IMR-90 (cell line): ENCODE measurements around the gene GJA4. TPM values are rescaled to one million over a fixed set of nuclear protein-coding genes. Genes with fewer than 3 reads are reported as not detected.

Experiments used
- ATAC-seq: fragments of 200-7000 bp; cut with Tn5 transposase; 2 replicates; pipeline ENCODE4 v1.9.1; 2020; ENCODE audit warnings: low read depth, mild to moderate bottlenecking, moderate library complexity
- BruUV-seq: library from RNA; stranded (reverse); fragments of 400-500 nt; replicated peaks from 2 replicates; lab custom pipeline; 2021; lab: Mats Ljungman, UMichigan
- CTCF ChIA-PET: fragments of 300-600 bp; formaldehyde crosslinking; extraction: SDS; loops from one replicate; lab custom pipeline; 2021; ENCODE audit warnings: antibody characterized with exemption; lab: Yijun Ruan, JAX
- POLR2A ChIA-PET: fragments of 300-600 bp; sonication (Branson Sonifier 250); formaldehyde crosslinking; loops from one replicate; lab custom pipeline; 2022; ENCODE audit warnings: antibody characterized with exemption; ENCODE audit not compliant: unreplicated experiment; lab: Charles Lee
- DNase-seq: peaks from one replicate; pipeline ENCODE4 v3.0.0; 2013
- H2AFZ ChIP-seq: replicated peaks from 2 replicates; pipeline ENCODE3; 2013; ENCODE audit warnings: low read length, mild to moderate bottlenecking; ENCODE audit not compliant: poor library complexity
- H2AK5ac ChIP-seq: 2 replicates; pipeline ENCODE4 v1.6.1; 2013; ENCODE audit warnings: low read depth, low read length, inconsistent platforms
- H2AK9ac ChIP-seq: replicated peaks from 2 replicates; pipeline ENCODE3; 2013; ENCODE audit warnings: mild to moderate bottlenecking, low read depth, low read length, moderate library complexity; ENCODE audit not compliant: poor library complexity
- H2BK120ac ChIP-seq: 2 replicates; pipeline ENCODE4 v1.6.1; 2013; ENCODE audit warnings: low read depth, low read length, inconsistent platforms
- H2BK15ac ChIP-seq: 3 replicates; pipeline ENCODE4 v1.6.1; 2013; ENCODE audit warnings: low read depth, low read length, inconsistent platforms
- H2BK20ac ChIP-seq: 2 replicates; pipeline ENCODE4 v1.6.1; 2013; ENCODE audit warnings: low read depth, mild to moderate bottlenecking, inconsistent platforms, low read length, moderate library complexity
- H2BK5ac ChIP-seq: 2 replicates; pipeline ENCODE4 v1.6.1; 2013; ENCODE audit warnings: mild to moderate bottlenecking, low read depth, low read length, inconsistent platforms; ENCODE audit not compliant: poor library complexity, severe bottlenecking
- H3K14ac ChIP-seq: replicated peaks from 2 replicates; pipeline ENCODE4 v1.6.1; 2013; ENCODE audit warnings: low read depth, low read length, inconsistent platforms
- H3K18ac ChIP-seq: 2 replicates; pipeline ENCODE4 v1.6.1; 2013; ENCODE audit warnings: low read depth, low read length, control low read depth
- H3K23ac ChIP-seq: 2 replicates; pipeline ENCODE4 v1.6.1; 2013; ENCODE audit warnings: low read depth, low read length, inconsistent platforms
- H3K27ac ChIP-seq: 2 replicates; pipeline ENCODE4 v1.5.1; 2013; ENCODE audit warnings: mild to moderate bottlenecking, control low read depth, low read length; ENCODE audit not compliant: insufficient read depth
- H3K27me3 ChIP-seq: 2 replicates; pipeline ENCODE4 v1.6.1; 2013; ENCODE audit warnings: low read length; ENCODE audit not compliant: control insufficient read depth, insufficient read depth
- H3K36me3 ChIP-seq: 2 replicates; pipeline ENCODE4 v1.6.1; 2013; ENCODE audit warnings: low read length, mixed read lengths; ENCODE audit not compliant: control insufficient read depth, insufficient read depth
- H3K4ac ChIP-seq: 2 replicates; pipeline ENCODE4 v1.6.1; 2013; ENCODE audit warnings: low read depth, low read length, inconsistent platforms
- H3K4me1 ChIP-seq: 2 replicates; pipeline ENCODE4 v1.6.1; 2013; ENCODE audit warnings: low read length, mixed read lengths; ENCODE audit not compliant: control insufficient read depth, insufficient read depth
- H3K4me2 ChIP-seq: 2 replicates; pipeline ENCODE4 v1.6.1; 2013; ENCODE audit warnings: low read depth, mild to moderate bottlenecking, control low read depth, low read length, moderate library complexity
- H3K4me3 ChIP-seq: 2 replicates; pipeline ENCODE4 v1.5.1; 2013; ENCODE audit warnings: low read depth, mild to moderate bottlenecking, control low read depth, low read length, moderate library complexity; ENCODE audit not compliant: insufficient read depth
- H3K56ac ChIP-seq: 2 replicates; pipeline ENCODE4 v1.6.1; 2013; ENCODE audit warnings: low read length, inconsistent platforms; ENCODE audit not compliant: insufficient read depth; ENCODE audit errors: extremely low read depth
- H3K79me1 ChIP-seq, 2 experiments: 2 replicates each; pipeline ENCODE4 v1.6.1; 2013; ENCODE audit warnings: low read length in 2 of 2, inconsistent platforms in 1 of 2, low read depth in 1 of 2
- H3K9ac ChIP-seq: 2 replicates; pipeline ENCODE4 v1.6.1; 2013; ENCODE audit warnings: low read depth, low read length, control low read depth
- H3K9me1 ChIP-seq: 2 replicates; pipeline ENCODE4 v1.6.1; 2013; ENCODE audit warnings: low read length, inconsistent platforms; ENCODE audit not compliant: insufficient read depth
- H3K9me3 ChIP-seq: 2 replicates; pipeline ENCODE4 v1.6.1; 2013; ENCODE audit warnings: low read length; ENCODE audit not compliant: control insufficient read depth, insufficient read depth
- H4K20me1 ChIP-seq: 2 replicates; pipeline ENCODE4 v1.6.1; 2013; ENCODE audit warnings: low read length, inconsistent platforms; ENCODE audit not compliant: insufficient read depth
- H4K5ac ChIP-seq: 2 replicates; pipeline ENCODE4 v1.6.1; 2013; ENCODE audit warnings: mild to moderate bottlenecking, low read depth, low read length, control low read depth
- H4K8ac ChIP-seq, 2 experiments: 2 replicates each; pipeline ENCODE4 v1.6.1; 2013; ENCODE audit warnings: low read depth in 2 of 2, low read length in 2 of 2, control low read depth in 1 of 2, inconsistent platforms in 1 of 2
- H4K91ac ChIP-seq: 2 replicates; pipeline ENCODE4 v1.6.1; 2013; ENCODE audit warnings: low read depth, low read length, inconsistent platforms; ENCODE audit not compliant: insufficient read depth
- BHLHE40 ChIP-seq: fragments of 150-350 bp; IDR thresholded peaks from 2 replicates; pipeline ENCODE4 v1.6.1; 2016; ENCODE audit warnings: mild to moderate bottlenecking, low read depth, low read length
- CEBPB ChIP-seq: IDR thresholded peaks from 2 replicates; pipeline ENCODE4 v1.6.1; 2012; ENCODE audit warnings: low read depth, low read length, improper control_type of control experiment
- CHD1 ChIP-seq: IDR thresholded peaks from 2 replicates; pipeline ENCODE4 v1.6.1; 2012; ENCODE audit warnings: low read depth, low read length, improper control_type of control experiment
- FOS ChIP-seq: fragments of 150-350 bp; IDR thresholded peaks from 2 replicates; pipeline ENCODE4 v1.6.1; 2016; ENCODE audit warnings: low read depth, low read length
- MAFK ChIP-seq: IDR thresholded peaks from 2 replicates; pipeline ENCODE4 v1.6.1; 2012; ENCODE audit warnings: low read depth, low read length, improper control_type of control experiment
- MAZ ChIP-seq: IDR thresholded peaks from 2 replicates; pipeline ENCODE4 v1.6.1; 2012; ENCODE audit warnings: low read depth, mild to moderate bottlenecking, low read length, improper control_type of control experiment, moderate library complexity, borderline replicate concordance
- NFE2L2 ChIP-seq: fragments of 150-350 bp; IDR thresholded peaks from 2 replicates; pipeline ENCODE4 v1.6.1; 2016; ENCODE audit warnings: low read depth, mild to moderate bottlenecking, low read length
- POLR2A ChIP-seq: IDR thresholded peaks from 2 replicates; pipeline ENCODE4 v1.6.1; 2012; ENCODE audit warnings: mild to moderate bottlenecking, low read depth, low read length
- RAD21 ChIP-seq: IDR thresholded peaks from 2 replicates; pipeline ENCODE4 v1.6.1; 2012; ENCODE audit warnings: low read length, improper control_type of control experiment
- RCOR1 ChIP-seq: IDR thresholded peaks from 2 replicates; pipeline ENCODE4 v1.6.1; 2012; ENCODE audit warnings: mild to moderate bottlenecking, low read length, improper control_type of control experiment; ENCODE audit not compliant: insufficient replicate concordance
- RFX5 ChIP-seq: IDR thresholded peaks from 2 replicates; pipeline ENCODE4 v1.8.0; 2012; ENCODE audit warnings: low read depth, mild to moderate bottlenecking, low read length, moderate library complexity
- SMC3 ChIP-seq: fragments of 150-350 bp; IDR thresholded peaks from 2 replicates; pipeline ENCODE4 v1.6.1; 2016; ENCODE audit warnings: low read depth, mild to moderate bottlenecking, antibody characterized with exemption, low read length, moderate library complexity
- WGBS, 2 experiments: methylation state at CpG; one replicate each; pipeline versions ENCODE4 v1.1.5 to v1.1.7; 2013; ENCODE audit warnings: missing lambda C conversion rate in 2 of 2; ENCODE audit not compliant: insufficient read length in 1 of 2; ENCODE audit errors: extremely low coverage in 2 of 2; 5-methylcytosine and 5-hydroxymethylcytosine counted together
- dilution Hi-C: fragments of 300-500 bp; cut with HindIII; formaldehyde crosslinking; loops from one replicate; pipeline ENCODE4 v1.14.3; 2018; ENCODE audit warnings: low sequenced_read_pairs; ENCODE audit not compliant: unreplicated experiment
- in situ Hi-C: fragments of 300-500 bp; cut with MboI; formaldehyde crosslinking; loops from 3 replicates; pipeline ENCODE4 v1.14.3; 2019; ENCODE audit warnings: low sequenced_read_pairs, inconsistent platforms, mixed read lengths
- intact Hi-C: fragments of 100-400 bp; cut with micrococcal nuclease; formaldehyde crosslinking; loops from 2 replicates; pipeline ENCODE4 v1.10.0; 2022
- polyA plus RNA-seq, 3 experiments: library from polyadenylated mRNA; depleted of rRNA; stranded (reverse); fragments of >200 nt; gene quantifications; 2 replicates each; pipeline ENCODE4 v1.2.3, GENCODE V29; 2012; ENCODE audit warnings: low replicate concordance in 1 of 3
- total RNA-seq: library from RNA; depleted of rRNA; stranded (reverse); fragments of >200 nt; gene quantifications from 2 replicates; pipeline ENCODE4 v1.2.3, GENCODE V29; 2012
- TF ChIP-seq, protein P1 (sequence below): conservative IDR thresholded peaks from 2 replicates; pipeline ENCODE4 v1.5.1; 2012; ENCODE audit warnings: mild to moderate bottlenecking, low read depth, low read length, improper control_type of control experiment
- TF ChIP-seq, protein P2 (sequence below): fragments of 150-350 bp; IDR thresholded peaks from 2 replicates; pipeline ENCODE4 v1.6.1; 2016; ENCODE audit warnings: low read depth, mild to moderate bottlenecking, low read length, moderate library complexity, borderline replicate concordance
- TF ChIP-seq, protein P3 (sequence below): fragments of 150-350 bp; IDR thresholded peaks from 2 replicates; pipeline ENCODE4 v1.6.1; 2017; ENCODE audit warnings: mild to moderate bottlenecking, antibody characterized with exemption, low read length, low read depth

Gene GJA4
- total and polyA plus RNA-seq, 2 of the 4 experiments (the other 2 are of a cell fraction): not detected

DNA sequence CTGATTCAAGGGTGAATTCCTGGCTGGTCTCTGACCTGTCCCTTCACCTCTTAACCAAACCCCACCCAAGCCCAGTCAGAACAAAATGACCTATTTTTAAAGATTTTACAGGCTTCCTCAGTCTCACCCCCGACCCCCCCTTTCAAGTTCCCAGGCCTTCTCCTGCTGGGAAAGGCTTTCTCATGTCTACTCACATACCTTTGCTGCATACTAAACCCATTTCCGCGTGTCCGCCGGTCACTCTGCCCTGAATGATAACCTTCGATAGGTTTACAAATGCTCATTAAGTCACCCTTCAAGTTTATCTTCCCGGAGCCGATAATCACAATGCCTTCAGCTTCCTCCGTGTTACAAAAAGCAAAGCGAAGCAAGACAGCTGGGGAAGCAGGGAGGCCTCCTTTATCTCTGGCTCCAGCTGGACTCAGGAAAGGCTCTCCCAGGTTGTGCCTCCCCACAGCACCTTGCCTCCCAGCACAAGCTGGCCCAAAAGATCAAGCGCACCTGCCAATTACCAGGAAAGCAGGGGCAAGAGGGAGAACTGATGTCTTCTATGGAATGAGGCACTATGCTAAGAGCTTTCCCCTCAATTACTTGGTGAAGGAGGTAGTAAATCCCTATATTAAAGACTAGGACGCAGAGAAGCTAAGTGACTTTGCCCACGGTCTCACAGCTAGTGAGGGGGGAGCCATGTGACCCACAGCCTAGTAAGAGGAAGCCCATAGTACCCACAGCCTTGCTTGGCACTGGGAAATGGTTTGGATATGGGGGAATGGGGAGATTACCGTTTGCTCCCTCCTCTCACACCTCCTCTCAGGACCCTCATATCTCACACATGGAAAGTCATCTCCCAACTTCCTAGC is 50.8 kb downstream of the GJA4 start:
- POLR2A ChIA-PET: no interaction called here
- Histone ChIP-seq H2AK9ac (peak overlapping the region; percentile 68), H2AK5ac (no peak overlapping the region), H3K36me3 (peaks cover 2% of the 10 kb centered on the region), H3K79me1 (peaks cover 0 to 3% of the 10 kb centered on the region in 2 experiments; a peak in 3 of 4 replicates), H3K4me2 (no peak overlapping the region), H4K20me1 (peaks cover 4% of the 10 kb centered on the region), H3K23ac (no peak overlapping the region), H3K27me3 (no peaks in the 10 kb centered on the region), H3K27ac (no peak overlapping the region), H3K18ac (no peak overlapping the region), H2BK120ac (no peak overlapping the region), H2AFZ (no peak overlapping the region), H2BK20ac (no peak overlapping the region), H3K4me3 (no peak overlapping the region), H3K9me3 (no peaks in the 10 kb centered on the region), H3K4ac (no peak overlapping the region), H3K4me1 (no peaks in the 10 kb centered on the region), H3K9me1 (no peaks in the 10 kb centered on the region; the same call in 1 of the 2 replicates), H3K9ac (no peak overlapping the region), H2BK15ac (no peak overlapping the region), H3K56ac (no peak overlapping the region), H4K8ac (no peak overlapping the region), H3K14ac (no peak overlapping the region), H2BK5ac (no peak overlapping the region), H4K5ac (no peak overlapping the region), H4K91ac (no peak overlapping the region)
- WGBS, 2 experiments: 34% methylated on average over 5 of the region's 14 CpGs; no CpG with 5 or more reads in 1 of the 2 experiments
- CTCF ChIA-PET: interaction anchor here (0.7 to 1.6 kb wide), 3 partner anchors 9 to 28 kb away, joined by 3 to 5 read pairs (median 3); partner anchors contain the start of gene SMIM12
- ATAC-seq: no peak
- in situ Hi-C loops (no loop called here), intact Hi-C loops (no loop called here), dilution Hi-C loops (no loop called here)
- no peak for DNase-seq
- no TSS peak for BruUV-seq
- no peak for TF ChIP-seq FOS
- no peak for TF ChIP-seq CHD1
- TF ChIP-seq MAZ: no peak
- TF ChIP-seq, protein P1, sequence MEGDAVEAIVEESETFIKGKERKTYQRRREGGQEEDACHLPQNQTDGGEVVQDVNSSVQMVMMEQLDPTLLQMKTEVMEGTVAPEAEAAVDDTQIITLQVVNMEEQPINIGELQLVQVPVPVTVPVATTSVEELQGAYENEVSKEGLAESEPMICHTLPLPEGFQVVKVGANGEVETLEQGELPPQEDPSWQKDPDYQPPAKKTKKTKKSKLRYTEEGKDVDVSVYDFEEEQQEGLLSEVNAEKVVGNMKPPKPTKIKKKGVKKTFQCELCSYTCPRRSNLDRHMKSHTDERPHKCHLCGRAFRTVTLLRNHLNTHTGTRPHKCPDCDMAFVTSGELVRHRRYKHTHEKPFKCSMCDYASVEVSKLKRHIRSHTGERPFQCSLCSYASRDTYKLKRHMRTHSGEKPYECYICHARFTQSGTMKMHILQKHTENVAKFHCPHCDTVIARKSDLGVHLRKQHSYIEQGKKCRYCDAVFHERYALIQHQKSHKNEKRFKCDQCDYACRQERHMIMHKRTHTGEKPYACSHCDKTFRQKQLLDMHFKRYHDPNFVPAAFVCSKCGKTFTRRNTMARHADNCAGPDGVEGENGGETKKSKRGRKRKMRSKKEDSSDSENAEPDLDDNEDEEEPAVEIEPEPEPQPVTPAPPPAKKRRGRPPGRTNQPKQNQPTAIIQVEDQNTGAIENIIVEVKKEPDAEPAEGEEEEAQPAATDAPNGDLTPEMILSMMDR: no peak
- TF ChIP-seq MAFK: no peak
- TF ChIP-seq CEBPB: no peak
- TF ChIP-seq POLR2A: no peak
- TF ChIP-seq RCOR1: no peak
- TF ChIP-seq RFX5: no peak
- TF ChIP-seq, protein P2, sequence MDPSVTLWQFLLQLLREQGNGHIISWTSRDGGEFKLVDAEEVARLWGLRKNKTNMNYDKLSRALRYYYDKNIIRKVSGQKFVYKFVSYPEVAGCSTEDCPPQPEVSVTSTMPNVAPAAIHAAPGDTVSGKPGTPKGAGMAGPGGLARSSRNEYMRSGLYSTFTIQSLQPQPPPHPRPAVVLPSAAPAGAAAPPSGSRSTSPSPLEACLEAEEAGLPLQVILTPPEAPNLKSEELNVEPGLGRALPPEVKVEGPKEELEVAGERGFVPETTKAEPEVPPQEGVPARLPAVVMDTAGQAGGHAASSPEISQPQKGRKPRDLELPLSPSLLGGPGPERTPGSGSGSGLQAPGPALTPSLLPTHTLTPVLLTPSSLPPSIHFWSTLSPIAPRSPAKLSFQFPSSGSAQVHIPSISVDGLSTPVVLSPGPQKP: no peak
- TF ChIP-seq BHLHE40: no peak
- no peak for TF ChIP-seq RAD21
- TF ChIP-seq NFE2L2: no peak
- TF ChIP-seq, protein P3, sequence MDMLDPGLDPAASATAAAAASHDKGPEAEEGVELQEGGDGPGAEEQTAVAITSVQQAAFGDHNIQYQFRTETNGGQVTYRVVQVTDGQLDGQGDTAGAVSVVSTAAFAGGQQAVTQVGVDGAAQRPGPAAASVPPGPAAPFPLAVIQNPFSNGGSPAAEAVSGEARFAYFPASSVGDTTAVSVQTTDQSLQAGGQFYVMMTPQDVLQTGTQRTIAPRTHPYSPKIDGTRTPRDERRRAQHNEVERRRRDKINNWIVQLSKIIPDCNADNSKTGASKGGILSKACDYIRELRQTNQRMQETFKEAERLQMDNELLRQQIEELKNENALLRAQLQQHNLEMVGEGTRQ: no peak
- no peak for TF ChIP-seq SMC3
